B cell (primary cell): ENCODE measurements around the gene NPFF. TPM values are rescaled to one million over a fixed set of nuclear protein-coding genes. Genes with fewer than 3 reads are reported as not detected.

Experiments
- ATAC-seq: fragments of 200-7000 bp; cut with Tn5 transposase; one replicate; pipeline ENCODE4 v1.10.0; 2021; ENCODE audit warnings: low read depth, mild to moderate bottlenecking, moderate number of reproducible peaks, moderate library complexity
- CTCF ChIA-PET: fragments of 350-600 bp; sonication (Branson Sonifier 250); formaldehyde crosslinking; loops from one replicate; lab custom pipeline; 2021; ENCODE audit warnings: antibody characterized with exemption, inconsistent platforms; lab: Charles Lee
- POLR2A ChIA-PET: fragments of 350-600 bp; sonication (Branson Sonifier 250); formaldehyde crosslinking; loops from one replicate; lab custom pipeline; 2021; ENCODE audit warnings: antibody characterized with exemption; lab: Charles Lee
- DNase-seq: peaks from one replicate; pipeline ENCODE4 v3.0.0; 2013
- H2AFZ ChIP-seq: 2 replicates; pipeline ENCODE4 v1.6.1; 2012; ENCODE audit warnings: mild to moderate bottlenecking, low read depth, low read length; ENCODE audit not compliant: insufficient read depth, poor library complexity, severe bottlenecking
- H3K27ac ChIP-seq, 2 donors: 1 replicate in 1 of 2; 2 replicates in 1 of 2; pipeline ENCODE4 v1.5.1; 2012 to 2013; ENCODE audit warnings: low read length in 2 of 2, mild to moderate bottlenecking in 2 of 2, moderate library complexity in 1 of 2
- H3K27me3 ChIP-seq, 4 experiments: fragments of 200-600 bp in 1 of 4; sonication (generic) in 1 of 4; replicated peaks in 1 of 4; 1 replicate in 2 of 4; 2 replicates in 2 of 4; pipeline versions ENCODE4 v1.6.1 to v1.7.0; 2013 to 2016; ENCODE audit warnings: low read length in 3 of 4, mild to moderate bottlenecking in 2 of 4, mixed read lengths in 1 of 4, moderate library complexity in 1 of 4; ENCODE audit not compliant: insufficient read depth in 4 of 4, control insufficient read depth in 3 of 4; ENCODE audit errors: control extremely low read depth in 1 of 4
- H3K36me3 ChIP-seq, 2 experiments: replicated peaks in 1 of 2; 1 replicate in 1 of 2; 2 replicates in 1 of 2; pipeline versions ENCODE4 v1.6.1 to v1.7.1; 2013; ENCODE audit warnings: low read length in 1 of 2; ENCODE audit not compliant: insufficient read depth in 2 of 2, control insufficient read depth in 1 of 2; ENCODE audit errors: control extremely low read depth in 1 of 2, extremely low read depth in 1 of 2
- H3K4me1 ChIP-seq, 2 donors: fragments of 200-600 bp in 1 of 2; sonication (generic) in 1 of 2; 1 replicate in 1 of 2; 2 replicates in 1 of 2; pipeline versions ENCODE4 v1.5.1 to v1.6.1; 2013 to 2017; ENCODE audit warnings: low read length in 2 of 2; ENCODE audit not compliant: control insufficient read depth in 2 of 2, insufficient read depth in 2 of 2
- H3K4me2 ChIP-seq: replicated peaks from 2 replicates; pipeline ENCODE3; 2012; ENCODE audit warnings: mild to moderate bottlenecking, low read depth, low read length; ENCODE audit not compliant: poor library complexity, severe bottlenecking
- H3K4me3 ChIP-seq, 5 experiments: fragments of 200-600 bp in 1 of 5; sonication (generic) in 1 of 5; 1 replicate in 3 of 5; 2 replicates in 2 of 5; pipeline versions ENCODE4 v1.5.1 to v1.7.0; 2011 to 2016; ENCODE audit warnings: low read length in 4 of 5, mild to moderate bottlenecking in 4 of 5, low read depth in 2 of 5, control low read depth in 1 of 5, moderate library complexity in 1 of 5; ENCODE audit not compliant: insufficient read depth in 1 of 5; ENCODE audit errors: control extremely low read depth in 1 of 5, extremely low read depth in 1 of 5
- H3K79me2 ChIP-seq: fragments of 200-600 bp; sonication (generic); one replicate; pipeline ENCODE4 v1.6.0; 2016; ENCODE audit warnings: low read length; ENCODE audit not compliant: control insufficient read depth, insufficient read depth
- H3K9ac ChIP-seq: fragments of 200-600 bp; sonication (generic); 2 replicates; pipeline ENCODE4 v1.6.1; 2017; ENCODE audit warnings: mild to moderate bottlenecking, low read length, moderate library complexity
- H3K9me3 ChIP-seq, 3 donors: one replicate each; pipeline versions ENCODE4 v1.6.1 to v1.7.1; 2013; ENCODE audit warnings: low read length in 2 of 3; ENCODE audit not compliant: control insufficient read depth in 2 of 3, insufficient read depth in 1 of 3; ENCODE audit errors: control extremely low read depth in 1 of 3
- H4K20me1 ChIP-seq: 2 replicates; pipeline ENCODE4 v1.6.0; 2012; ENCODE audit warnings: mild to moderate bottlenecking, low read length; ENCODE audit not compliant: insufficient read depth, control insufficient read depth, poor library complexity, severe bottlenecking
- H3K27ac Mint-ChIP-seq: one replicate; pipeline ENCODE4 v1.8.0; 2021; ENCODE audit warnings: mixed read lengths
- H3K27me3 Mint-ChIP-seq: one replicate; pipeline ENCODE4 v1.8.0; 2021; ENCODE audit warnings: mixed read lengths
- H3K4me1 Mint-ChIP-seq: one replicate; pipeline ENCODE4 v1.8.0; 2021; ENCODE audit warnings: mixed read lengths
- H3K4me3 Mint-ChIP-seq: one replicate; pipeline ENCODE4 v1.8.0; 2021; ENCODE audit warnings: mixed read lengths
- H3K9me3 Mint-ChIP-seq: one replicate; pipeline ENCODE4 v1.8.0; 2022; ENCODE audit warnings: mixed read lengths; ENCODE audit not compliant: insufficient read depth
- EZH2 ChIP-seq: IDR thresholded peaks from 2 replicates; pipeline ENCODE4 v1.6.1; 2012; ENCODE audit warnings: borderline replicate concordance, low read depth, mild to moderate bottlenecking, moderate library complexity, low read length; ENCODE audit not compliant: insufficient read depth, poor library complexity, severe bottlenecking
- WGBS: methylation state at CpG from one replicate; pipeline ENCODE4 v1.1.5; 2013; ENCODE audit warnings: missing lambda C conversion rate; ENCODE audit not compliant: insufficient coverage; 5-methylcytosine and 5-hydroxymethylcytosine counted together
- intact Hi-C: fragments of 100-400 bp; cut with micrococcal nuclease; formaldehyde crosslinking; loops from one replicate; pipeline ENCODE4 v1.10.0; 2022
- polyA plus RNA-seq: library from polyadenylated mRNA; depleted of rRNA; stranded (reverse); fragments of >200 nt; gene quantifications from 2 replicates; pipeline ENCODE4 v1.2.3, GENCODE V29; 2012
- total RNA-seq, 2 donors: library from RNA; stranded (reverse); fragments of 120-200 nt in 1 of 2; gene quantifications; 1 replicate in 1 of 2; 2 replicates in 1 of 2; pipeline versions ENCODE4 v1.2.3 to v1.2.4, GENCODE V29; 2013 to 2022
- TF ChIP-seq, protein P1 (sequence below): fragments of 200-600 bp; IDR thresholded peaks from one replicate; pipeline ENCODE4 v1.8.0; 2022; ENCODE audit warnings: antibody characterized with exemption, mild to moderate bottlenecking

Gene NPFF
- total and polyA plus RNA-seq, 2 donors (not counting 1 experiment from before 2014, with no cell fraction given), result 0.34 TPM; not detected in 1

GRCh38 chr12:53508534-53509170, 1.4 kb upstream of the NPFF start:
- H3K4me3 ChIP-seq, result no peak overlapping the region
- intact Hi-C loops, result loop anchor here (1.0 to 5.0 kb wide), 5 partner anchors 36 to 184 kb away; partner anchors contain the start of gene PCBP2
- H3K79me2 ChIP-seq, result peaks cover 9% of the 10 kb centered on the region
- ATAC-seq, result peak; percentile 100
- H3K4me1 ChIP-seq, result peaks cover 6 to 8% of the 10 kb centered on the region in 2 donors
- no peaks in the 10 kb centered on the region for H3K27me3 ChIP-seq
- no peaks in the 10 kb centered on the region for H3K9me3 ChIP-seq
- H3K4me2 ChIP-seq, result peak overlapping the region; percentile 38
- H2AFZ ChIP-seq, result peak overlapping the region; percentile 57
- H4K20me1 ChIP-seq, result no peaks in the 10 kb centered on the region
- ChIA-PET CTCF (interaction anchor here (0.6 to 4.4 kb wide), 44 partner anchors 9 to 989 kb away, joined by 3 to 63 read pairs (median 4); partner anchors contain the start of genes AAAS, AMHR2, ATP5MC2 and MAP3K12), POLR2A (interaction anchor here (0.6 to 1.2 kb wide), 7 partner anchors 8 to 894 kb away, joined by 3 to 5 read pairs (median 4); no protein-coding TSS in a partner anchor)
- no peak overlapping the region for H3K9ac ChIP-seq
- WGBS, result 48% methylated on average over 5 of the region's 7 CpGs
- no peak for TF ChIP-seq EZH2
- TF ChIP-seq, protein P1, sequence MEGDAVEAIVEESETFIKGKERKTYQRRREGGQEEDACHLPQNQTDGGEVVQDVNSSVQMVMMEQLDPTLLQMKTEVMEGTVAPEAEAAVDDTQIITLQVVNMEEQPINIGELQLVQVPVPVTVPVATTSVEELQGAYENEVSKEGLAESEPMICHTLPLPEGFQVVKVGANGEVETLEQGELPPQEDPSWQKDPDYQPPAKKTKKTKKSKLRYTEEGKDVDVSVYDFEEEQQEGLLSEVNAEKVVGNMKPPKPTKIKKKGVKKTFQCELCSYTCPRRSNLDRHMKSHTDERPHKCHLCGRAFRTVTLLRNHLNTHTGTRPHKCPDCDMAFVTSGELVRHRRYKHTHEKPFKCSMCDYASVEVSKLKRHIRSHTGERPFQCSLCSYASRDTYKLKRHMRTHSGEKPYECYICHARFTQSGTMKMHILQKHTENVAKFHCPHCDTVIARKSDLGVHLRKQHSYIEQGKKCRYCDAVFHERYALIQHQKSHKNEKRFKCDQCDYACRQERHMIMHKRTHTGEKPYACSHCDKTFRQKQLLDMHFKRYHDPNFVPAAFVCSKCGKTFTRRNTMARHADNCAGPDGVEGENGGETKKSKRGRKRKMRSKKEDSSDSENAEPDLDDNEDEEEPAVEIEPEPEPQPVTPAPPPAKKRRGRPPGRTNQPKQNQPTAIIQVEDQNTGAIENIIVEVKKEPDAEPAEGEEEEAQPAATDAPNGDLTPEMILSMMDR, result peak; percentile 95
- Mint-ChIP-seq H3K4me1 (peaks cover 10% of the 10 kb centered on the region), H3K4me3 (no peak overlapping the region), H3K27ac (peak overlapping the region; percentile 64), H3K27me3 (no peaks in the 10 kb centered on the region), H3K9me3 (no peaks in the 10 kb centered on the region)
- peaks cover 0 to 45% of the 10 kb centered on the region in 2 experiments for H3K36me3 ChIP-seq
- H3K27ac ChIP-seq, result peak overlapping the region; percentile 30 to 31
- DNase-seq, result peak; percentile 87

DNA sequence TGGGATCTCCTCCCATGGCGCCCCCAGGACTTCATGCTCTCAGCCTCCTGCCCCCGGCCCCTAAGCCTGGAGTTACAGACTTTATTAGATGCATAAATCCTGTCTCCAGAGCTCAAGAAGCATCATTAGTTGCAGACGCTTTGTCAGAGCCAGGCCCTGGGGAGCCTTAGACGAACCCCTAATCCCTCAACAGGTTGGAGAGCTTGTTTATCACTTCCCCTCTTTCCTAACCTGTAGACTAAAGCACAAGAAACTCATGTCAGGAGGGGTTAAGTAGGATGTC, 260 bp upstream of the NPFF start:
- Histone ChIP-seq H3K27me3 (no peaks in the 10 kb centered on the region), H3K9me3 (no peaks in the 10 kb centered on the region), H3K9ac (no peak overlapping the region), H4K20me1 (no peaks in the 10 kb centered on the region), H2AFZ (no peak overlapping the region), H3K27ac (no peak overlapping the region), H3K4me3 (no peak overlapping the region), H3K4me1 (peaks cover 6 to 8% of the 10 kb centered on the region in 2 donors), H3K4me2 (no peak overlapping the region), H3K79me2 (peaks cover 9% of the 10 kb centered on the region), H3K36me3 (peaks cover 0 to 38% of the 10 kb centered on the region in 2 experiments)
- no peaks in the 10 kb centered on the region for H3K27me3 Mint-ChIP-seq
- no peak overlapping the region for H3K27ac Mint-ChIP-seq
- CTCF ChIA-PET, result interaction anchor here (0.7 to 4.4 kb wide), 11 partner anchors 8 to 209 kb away, joined by 3 to 63 read pairs (median 22); partner anchors contain the start of genes AMHR2, MAP3K12, MYG1 and TARBP2
- WGBS, result 93% methylated on average over 2 of the region's 4 CpGs
- peaks cover 10% of the 10 kb centered on the region for H3K4me1 Mint-ChIP-seq
- no peak for DNase-seq
- intact Hi-C loops, result loop anchor here (5.0 kb wide), 1 partner anchor 35 kb away; no protein-coding TSS in a partner anchor
- H3K4me3 Mint-ChIP-seq, result no peak overlapping the region
- POLR2A ChIA-PET, result interaction anchor here (0.6 kb wide), 1 partner anchor 90 kb away, joined by 3 read pairs; no protein-coding TSS in a partner anchor
- ATAC-seq, result no peak
- H3K9me3 Mint-ChIP-seq, result no peaks in the 10 kb centered on the region
- TF ChIP-seq EZH2, result no peak
- TF ChIP-seq, protein P1, result no peak
